Ishikawa (cell line): ENCODE results near the gene CIROP.

Experiments used
- CEBPB ChIP-seq: IDR thresholded peaks from 2 replicates; pipeline ENCODE4 v1.6.1; 2012
- CREB1 ChIP-seq: IDR thresholded peaks from 2 replicates; pipeline ENCODE4 v1.6.1; 2012; ENCODE audit warnings: low read depth
- EGR1 ChIP-seq: IDR thresholded peaks from 2 replicates; pipeline ENCODE4 v1.6.1; 2012
- EP300 ChIP-seq: IDR thresholded peaks from 2 replicates; pipeline ENCODE4 v1.6.1; 2012; ENCODE audit warnings: borderline replicate concordance
- FOXM1 ChIP-seq: IDR thresholded peaks from 2 replicates; pipeline ENCODE4 v1.6.1; 2012; ENCODE audit warnings: low read depth, borderline replicate concordance
- MAX ChIP-seq: IDR thresholded peaks from 2 replicates; pipeline ENCODE4 v1.6.1; 2012
- NFIC ChIP-seq: IDR thresholded peaks from 2 replicates; pipeline ENCODE4 v1.6.1; 2012
- RAD21 ChIP-seq: IDR thresholded peaks from 2 replicates; pipeline ENCODE4 v1.6.1; 2012; ENCODE audit warnings: low read depth
- REST ChIP-seq: IDR thresholded peaks from 2 replicates; pipeline ENCODE4 v1.6.1; 2012; ENCODE audit warnings: low read depth, mild to moderate bottlenecking
- TAF1 ChIP-seq: IDR thresholded peaks from 2 replicates; pipeline ENCODE4 v1.6.1; 2012; ENCODE audit warnings: low read depth, mild to moderate bottlenecking
- TCF12 ChIP-seq: IDR thresholded peaks from 2 replicates; pipeline ENCODE4 v1.6.1; 2012; ENCODE audit warnings: low read depth
- TEAD4 ChIP-seq: IDR thresholded peaks from 2 replicates; pipeline ENCODE4 v1.6.1; 2012
- USF1 ChIP-seq: IDR thresholded peaks from 2 replicates; pipeline ENCODE4 v1.6.1; 2012
- YY1 ChIP-seq: IDR thresholded peaks from 2 replicates; pipeline ENCODE4 v1.6.1; 2012; ENCODE audit warnings: low read depth
- ZBTB7A ChIP-seq: IDR thresholded peaks from 2 replicates; pipeline ENCODE4 v1.6.1; 2012; ENCODE audit warnings: low read depth

Gene CIROP

GRCh38 chr14:23137192-23137812 is 32.5 kb upstream of the CIROP start:
- TF ChIP-seq EGR1 (no peak), EP300 (no peak), RAD21 (no peak), REST (no peak)

- TF ChIP-seq EGR1 (no peak), TAF1 (no peak), EP300 (no peak), TCF12 (no peak), FOXM1 (no peak), NFIC (no peak), MAX (no peak), CREB1 (no peak), USF1 (no peak), REST (no peak)
Measured at GRCh38 chr14:23136566-23137133, 31.9 kb upstream of the CIROP start.

GRCh38 chr14:23132970-23133369 is 28.2 kb upstream of the CIROP start:
- TF ChIP-seq TEAD4 (no peak), EGR1 (no peak), TCF12 (no peak), USF1 (no peak), MAX (no peak), CEBPB (no peak), EP300 (no peak), ZBTB7A (no peak), NFIC (no peak), CREB1 (no peak), FOXM1 (no peak), RAD21 (no peak), TAF1 (no peak)

GRCh38 chr14:23131482-23131881 is 26.7 kb upstream of the CIROP start:
- no peak for TF ChIP-seq YY1
- no peak for TF ChIP-seq RAD21
- TF ChIP-seq TAF1 = no peak
- no peak for TF ChIP-seq FOXM1
- TF ChIP-seq EP300 = no peak
- TF ChIP-seq TCF12 = no peak
- TF ChIP-seq TEAD4 = no peak
- no peak for TF ChIP-seq MAX
- TF ChIP-seq EGR1 = no peak
- no peak for TF ChIP-seq CEBPB
- no peak for TF ChIP-seq REST
- no peak for TF ChIP-seq ZBTB7A
- TF ChIP-seq USF1 = no peak
- TF ChIP-seq NFIC = no peak
- TF ChIP-seq CREB1 = no peak
